Activated CD8-positive, alpha-beta memory T cell treated with anti-CD3 and anti-CD28 coated beads, Interleukin-2, amount 10 ng/mL, durations not matched to agents 7 days and 5 days (primary cell): ENCODE measurements around the gene PROSER3. TPM values are rescaled to one million over a fixed set of nuclear protein-coding genes. Genes with fewer than 3 reads are reported as not detected.

Experiments used
- ATAC-seq: fragments of 150-1000 bp; cut with Tn5 transposase; one replicate; pipeline ENCODE4 v1.10.0; 2021; ENCODE audit warnings: moderate library complexity
- CTCF ChIA-PET: fragments of 350-600 bp; sonication (Branson Sonifier 250); formaldehyde crosslinking; loops from one replicate; lab custom pipeline; 2021; ENCODE audit warnings: antibody characterized with exemption; lab: Charles Lee
- DNase-seq: peaks from one replicate; pipeline ENCODE4 v3.0.0-alpha.2; 2020
- H3K27ac Mint-ChIP-seq: one replicate; pipeline ENCODE4 v1.8.0; 2021; ENCODE audit warnings: mild to moderate bottlenecking, mixed read lengths
- H3K27me3 Mint-ChIP-seq: one replicate; pipeline ENCODE4 v1.8.0; 2021; ENCODE audit warnings: mixed read lengths
- H3K36me3 Mint-ChIP-seq: one replicate; pipeline ENCODE4 v1.8.0; 2021; ENCODE audit warnings: mild to moderate bottlenecking, mixed read lengths
- H3K4me1 Mint-ChIP-seq: one replicate; pipeline ENCODE4 v1.8.0; 2021; ENCODE audit warnings: mixed read lengths
- H3K4me3 Mint-ChIP-seq: one replicate; pipeline ENCODE4 v1.8.0; 2021; ENCODE audit warnings: mild to moderate bottlenecking, moderate library complexity, mixed read lengths
- H3K9me3 Mint-ChIP-seq: one replicate; pipeline ENCODE4 v1.8.0; 2022; ENCODE audit warnings: low read depth, mixed read lengths
- total RNA-seq, 2 experiments: library from RNA; stranded (reverse); gene quantifications; one replicate each; pipeline ENCODE4 v1.2.3, GENCODE V29; 2021

PROSER3 gene
- total RNA-seq, 2 experiments from 2014 or later, result 46.5 to 57.8 TPM

GRCh38 chr19:35813043-35813890 lies 55.3 kb downstream of the PROSER3 start:
- no peak for ATAC-seq
- Mint-ChIP-seq H3K27ac (no peak overlapping the region), H3K9me3 (no peaks in the 10 kb centered on the region), H3K27me3 (peaks cover 11% of the 10 kb centered on the region), H3K36me3 (no peaks in the 10 kb centered on the region), H3K4me1 (no peaks in the 10 kb centered on the region), H3K4me3 (no peak overlapping the region)
- no peak for DNase-seq
- CTCF ChIA-PET, result no interaction called here

- no peak overlapping the region for H3K4me3 Mint-ChIP-seq
- H3K4me1 Mint-ChIP-seq, result peaks cover 5% of the 10 kb centered on the region
- no peak for ATAC-seq
Measured at GRCh38 chr19:35816262-35816661, 58.3 kb downstream of the PROSER3 start.

GRCh38 chr19:35816846-35817245 lies 58.9 kb downstream of the PROSER3 start:
- Mint-ChIP-seq H3K36me3 (no peaks in the 10 kb centered on the region), H3K27ac (no peak overlapping the region), H3K4me3 (no peak overlapping the region), H3K4me1 (peaks cover 5% of the 10 kb centered on the region), H3K27me3 (peaks cover 13% of the 10 kb centered on the region), H3K9me3 (no peaks in the 10 kb centered on the region)
- no peak for ATAC-seq
- DNase-seq, result no peak
- CTCF ChIA-PET, result interaction anchor here (0.7 kb wide), 1 partner anchor 137 kb away, joined by 4 read pairs; no protein-coding TSS in a partner anchor

More at GRCh38 chr19:35816262-35816661, 58.3 kb downstream of the PROSER3 start:
- Mint-ChIP-seq H3K27me3 (peaks cover 13% of the 10 kb centered on the region), H3K36me3 (no peaks in the 10 kb centered on the region), H3K9me3 (no peaks in the 10 kb centered on the region), H3K27ac (no peak overlapping the region)
- CTCF ChIA-PET, result no interaction called here
- no peak for DNase-seq

GRCh38 chr19:35818445-35818844 lies 60.5 kb downstream of the PROSER3 start:
- no peak for ATAC-seq
- H3K9me3 Mint-ChIP-seq, result no peaks in the 10 kb centered on the region
- no peak for DNase-seq
- peaks cover 5% of the 10 kb centered on the region for H3K4me1 Mint-ChIP-seq
- no peaks in the 10 kb centered on the region for H3K36me3 Mint-ChIP-seq
- peaks cover 16% of the 10 kb centered on the region for H3K27me3 Mint-ChIP-seq
- no peak overlapping the region for H3K27ac Mint-ChIP-seq
- CTCF ChIA-PET, result interaction anchor here (0.7 to 2.7 kb wide), 3 partner anchors 9 to 131 kb away, joined by 3 to 31 read pairs (median 3); no protein-coding TSS in a partner anchor
- H3K4me3 Mint-ChIP-seq, result no peak overlapping the region

Other genes starting within 250 kb of the PROSER3 start
- not detected for gene DMKN, start 244.5 kb upstream of the PROSER3 start, total RNA-seq
- not detected for gene SBSN, start 229.9 kb upstream of the PROSER3 start, total RNA-seq
- not detected for gene GAPDHS, start 224.7 kb upstream of the PROSER3 start, total RNA-seq
- gene TMEM147, start 212.6 kb upstream of the PROSER3 start, total RNA-seq, result 10 to 100 TPM; 43.6 to 65.3 TPM
- gene ATP4A, start 194.5 kb upstream of the PROSER3 start, total RNA-seq, result not detected
- not detected for gene PMIS2, start 172.0 kb upstream of the PROSER3 start, total RNA-seq
- 10 to 100 TPM; 49.0 to 59.2 TPM for gene HAUS5, start 145.4 kb upstream of the PROSER3 start, total RNA-seq
- gene RBM42, start 129.1 kb upstream of the PROSER3 start, total RNA-seq, result 100 to 1,000 TPM; 110 to 117 TPM
- 1 to 10 TPM; 1.2 to 1.9 TPM for gene ETV2, start 116.4 kb upstream of the PROSER3 start, total RNA-seq
- 100 to 1,000 TPM; 394 to 417 TPM for gene COX6B1, start 109.9 kb upstream of the PROSER3 start, total RNA-seq
- gene UPK1A, start 91.7 kb upstream of the PROSER3 start, total RNA-seq, result under 1 TPM in 1 of 2 experiments, not detected in 1; 0.30 TPM
- gene ZBTB32, start 53.6 kb upstream of the PROSER3 start, total RNA-seq, result 100 to 1,000 TPM; 133 to 185 TPM
- 10 to 100 TPM; 70.2 to 79.8 TPM for gene KMT2B, start 40.2 kb upstream of the PROSER3 start, total RNA-seq
- 100 to 1,000 TPM in 1 of 2 experiments, 10 to 100 TPM in 1; 51.7 to 117 TPM for gene IGFLR1, start 15.7 kb upstream of the PROSER3 start, total RNA-seq
- gene U2AF1L4, start 12.8 kb upstream of the PROSER3 start, total RNA-seq, result 10 to 100 TPM; 25.1 to 35.6 TPM
- gene PSENEN, start 12.5 kb upstream of the PROSER3 start, total RNA-seq, result 10 to 100 TPM; 39.1 to 49.0 TPM
- gene LIN37, start 9.6 kb upstream of the PROSER3 start, total RNA-seq, result 1 to 10 TPM; 8.9 to 9.2 TPM
- gene HSPB6, start 1.1 kb upstream of the PROSER3 start, total RNA-seq, result not detected
- gene ARHGAP33, start 17.4 kb downstream of the PROSER3 start, total RNA-seq, result 100 to 1,000 TPM in 1 of 2 experiments, 10 to 100 TPM in 1; 40.0 to 101 TPM
- not detected for gene PRODH2, start 54.7 kb downstream of the PROSER3 start, total RNA-seq
- gene NPHS1, start 94.3 kb downstream of the PROSER3 start, total RNA-seq, result not detected
- gene KIRREL2, start 98.7 kb downstream of the PROSER3 start, total RNA-seq, result 1 to 10 TPM; 1.1 to 1.4 TPM
- 1 to 10 TPM; 1.5 to 2.0 TPM for gene APLP1, start 110.4 kb downstream of the PROSER3 start, total RNA-seq
- 10 to 100 TPM; 52.7 to 52.9 TPM for gene NFKBID, start 142.4 kb downstream of the PROSER3 start, total RNA-seq
- 100 to 1,000 TPM; 184 to 195 TPM for gene HCST, start 144.4 kb downstream of the PROSER3 start, total RNA-seq
- gene TYROBP, start 150.1 kb downstream of the PROSER3 start, total RNA-seq, result under 1 TPM in 1 of 2 experiments, not detected in 1; 0.96 TPM
- gene LRFN3, start 178.2 kb downstream of the PROSER3 start, total RNA-seq, result 10 to 100 TPM; 11.9 TPM
- 10 to 100 TPM; 19.8 to 20.2 TPM for gene SDHAF1, start 237.0 kb downstream of the PROSER3 start, total RNA-seq